Activated CD8-positive, alpha-beta T cell treated with anti-CD3 and anti-CD28 coated beads for 36 hours (primary cell): ENCODE results near the gene CTBP1. TPM values are rescaled to one million over a fixed set of nuclear protein-coding genes. Genes with fewer than 3 reads are reported as not detected.

Experiments
- ATAC-seq: fragments of 200-7000 bp; cut with Tn5 transposase; one replicate; pipeline ENCODE4 v1.10.0; 2021; ENCODE audit warnings: mild to moderate bottlenecking, moderate library complexity
- CTCF ChIA-PET: fragments of 350-600 bp; sonication (Branson Sonifier 250); formaldehyde crosslinking; loops from one replicate; lab custom pipeline; 2021; ENCODE audit warnings: antibody characterized with exemption; lab: Charles Lee
- POLR2A ChIA-PET: fragments of 350-600 bp; sonication (Branson Sonifier 250); formaldehyde crosslinking; loops from one replicate; lab custom pipeline; 2021; ENCODE audit warnings: antibody characterized with exemption; lab: Charles Lee
- DNase-seq: peaks from one replicate; pipeline ENCODE4 v3.0.0-alpha.2; 2020
- H3K27ac Mint-ChIP-seq: one replicate; pipeline ENCODE4 v1.8.0; 2021; ENCODE audit warnings: mild to moderate bottlenecking, mixed read lengths
- H3K27me3 Mint-ChIP-seq: one replicate; pipeline ENCODE4 v1.8.0; 2021; ENCODE audit warnings: mixed read lengths
- H3K36me3 Mint-ChIP-seq: one replicate; pipeline ENCODE4 v1.8.0; 2021; ENCODE audit warnings: low read depth, mixed read lengths
- H3K4me1 Mint-ChIP-seq: one replicate; pipeline ENCODE4 v1.8.0; 2021; ENCODE audit warnings: low read depth, mixed read lengths
- H3K4me3 Mint-ChIP-seq: one replicate; pipeline ENCODE4 v1.8.0; 2021; ENCODE audit warnings: mild to moderate bottlenecking, moderate library complexity, mixed read lengths
- H3K9me3 Mint-ChIP-seq: one replicate; pipeline ENCODE4 v1.8.0; 2021; ENCODE audit warnings: mixed read lengths
- intact Hi-C: fragments of 100-400 bp; cut with micrococcal nuclease; formaldehyde crosslinking; loops from one replicate; pipeline ENCODE4 v1.10.0; 2022
- total RNA-seq, 2 experiments: library from RNA; stranded (reverse); gene quantifications; one replicate each; pipeline ENCODE4 v1.2.3, GENCODE V29; 2021
- TF ChIP-seq, protein P1 (sequence below): fragments of 200-600 bp; IDR thresholded peaks from one replicate; pipeline ENCODE4 v1.8.0; 2022; ENCODE audit warnings: antibody characterized with exemption, mild to moderate bottlenecking

The CTBP1 gene
- total RNA-seq, 2 experiments from 2014 or later: 136 TPM

DNA sequence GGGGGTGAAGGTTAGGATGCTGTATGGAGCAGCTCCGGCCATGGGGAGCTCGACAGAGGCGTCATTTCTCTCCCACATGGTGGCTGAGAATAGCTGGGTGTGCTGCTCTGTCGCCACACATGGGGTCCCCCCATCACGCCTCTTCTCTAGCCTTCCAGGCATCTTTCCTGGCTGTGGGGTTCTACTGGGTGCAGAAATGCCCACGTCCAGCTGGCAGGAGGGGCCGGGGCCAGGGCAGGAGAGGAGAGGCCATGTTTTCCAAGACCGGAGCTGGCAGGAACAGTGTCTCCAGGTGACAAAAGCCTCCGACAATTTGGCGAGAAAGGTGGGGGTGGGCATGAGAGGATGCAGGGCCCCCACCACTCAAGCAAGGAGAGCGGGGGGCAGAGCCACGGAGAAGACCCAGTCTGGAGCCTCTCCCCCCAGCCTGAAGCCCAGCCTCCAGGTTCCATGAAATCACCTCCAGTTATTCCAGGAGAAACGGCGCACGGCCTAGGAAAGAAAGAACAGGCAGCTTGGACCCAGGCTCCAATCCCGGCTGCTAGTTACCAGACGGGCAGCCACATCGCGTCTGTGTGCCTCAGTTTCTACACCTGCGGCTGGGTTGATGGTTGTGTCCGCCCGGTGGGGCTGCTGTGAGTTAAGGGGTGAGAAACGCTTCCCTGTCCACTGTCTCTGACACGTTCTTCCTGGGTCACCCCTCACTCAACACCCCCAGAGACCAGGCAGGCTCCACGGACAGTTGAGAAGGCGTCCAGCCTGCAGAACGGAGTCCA lies 49.2 kb downstream of the CTBP1 start:
- peak; percentile 0 for DNase-seq
- POLR2A ChIA-PET: interaction anchor here (0.6 to 5.5 kb wide), 9 partner anchors 8 to 270 kb away, joined by 3 to 30 read pairs (median 3); partner anchors contain the start of gene CTBP1
- peak overlapping the region; percentile 96 for H3K27ac Mint-ChIP-seq

DNA sequence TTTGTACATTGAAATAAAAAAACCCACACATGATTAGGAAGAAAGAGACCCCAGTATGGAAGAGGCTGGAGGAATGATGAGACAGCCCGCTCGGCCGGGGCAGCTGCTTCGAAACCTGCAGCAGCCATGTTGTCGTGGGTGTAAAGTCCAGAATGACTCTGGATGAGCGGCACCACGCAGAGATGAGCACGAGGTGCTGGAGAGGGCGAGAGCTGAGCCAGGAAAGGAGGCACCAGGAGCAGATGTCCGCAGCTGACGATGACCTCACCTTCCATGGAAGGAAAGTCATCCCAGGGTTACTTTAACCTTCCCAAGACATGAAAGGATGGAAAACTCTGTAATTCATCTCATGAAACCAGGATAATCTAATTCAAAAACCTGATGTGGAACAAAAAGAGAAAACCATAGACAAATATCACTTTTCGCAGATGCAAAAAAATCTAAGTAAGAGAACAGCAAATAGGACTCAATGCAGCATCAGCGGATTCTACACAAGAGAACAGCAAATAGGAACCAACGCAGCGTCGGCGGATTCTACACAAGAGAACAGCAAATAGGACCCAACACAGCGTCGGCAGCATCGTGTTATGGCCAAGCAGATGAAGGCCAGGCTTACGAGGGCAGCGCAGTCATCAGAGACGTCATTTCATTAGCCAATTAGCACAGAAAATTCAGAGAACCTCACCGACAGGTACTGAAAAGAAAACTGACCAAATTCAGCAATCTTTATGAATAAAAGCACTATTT lies 50.7 kb downstream of the CTBP1 start:
- H3K27ac Mint-ChIP-seq: no peak overlapping the region
- H3K4me3 Mint-ChIP-seq: no peak overlapping the region
- intact Hi-C loops: no loop called here
- peaks cover 6% of the 10 kb centered on the region for H3K36me3 Mint-ChIP-seq
- no peaks in the 10 kb centered on the region for H3K27me3 Mint-ChIP-seq
- TF ChIP-seq, protein P1, sequence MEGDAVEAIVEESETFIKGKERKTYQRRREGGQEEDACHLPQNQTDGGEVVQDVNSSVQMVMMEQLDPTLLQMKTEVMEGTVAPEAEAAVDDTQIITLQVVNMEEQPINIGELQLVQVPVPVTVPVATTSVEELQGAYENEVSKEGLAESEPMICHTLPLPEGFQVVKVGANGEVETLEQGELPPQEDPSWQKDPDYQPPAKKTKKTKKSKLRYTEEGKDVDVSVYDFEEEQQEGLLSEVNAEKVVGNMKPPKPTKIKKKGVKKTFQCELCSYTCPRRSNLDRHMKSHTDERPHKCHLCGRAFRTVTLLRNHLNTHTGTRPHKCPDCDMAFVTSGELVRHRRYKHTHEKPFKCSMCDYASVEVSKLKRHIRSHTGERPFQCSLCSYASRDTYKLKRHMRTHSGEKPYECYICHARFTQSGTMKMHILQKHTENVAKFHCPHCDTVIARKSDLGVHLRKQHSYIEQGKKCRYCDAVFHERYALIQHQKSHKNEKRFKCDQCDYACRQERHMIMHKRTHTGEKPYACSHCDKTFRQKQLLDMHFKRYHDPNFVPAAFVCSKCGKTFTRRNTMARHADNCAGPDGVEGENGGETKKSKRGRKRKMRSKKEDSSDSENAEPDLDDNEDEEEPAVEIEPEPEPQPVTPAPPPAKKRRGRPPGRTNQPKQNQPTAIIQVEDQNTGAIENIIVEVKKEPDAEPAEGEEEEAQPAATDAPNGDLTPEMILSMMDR: no peak
- ATAC-seq (no peak), DNase-seq (no peak)
- no peaks in the 10 kb centered on the region for H3K9me3 Mint-ChIP-seq
- ChIA-PET POLR2A (interaction anchor here (0.6 to 1.1 kb wide), 2 partner anchors 10 kb away, joined by 3 read pairs; no protein-coding TSS in a partner anchor), CTCF (no interaction called here)
- H3K4me1 Mint-ChIP-seq: peaks cover 27% of the 10 kb centered on the region

More for the DNA sequence above, 49.2 kb downstream of the CTBP1 start:
- ATAC-seq: no peak
- intact Hi-C loops: loop anchor here (5.0 kb wide), 1 partner anchor 48 kb away; the partner anchor contains the start of gene CTBP1
- H3K4me1 Mint-ChIP-seq: peaks cover 42% of the 10 kb centered on the region
- no peaks in the 10 kb centered on the region for H3K9me3 Mint-ChIP-seq
- H3K27me3 Mint-ChIP-seq: no peaks in the 10 kb centered on the region
- peaks cover 6% of the 10 kb centered on the region for H3K36me3 Mint-ChIP-seq
- CTCF ChIA-PET: interaction anchor here (0.9 to 1.0 kb wide), 2 partner anchors 17 to 69 kb away, joined by 3 to 4 read pairs; no protein-coding TSS in a partner anchor
- TF ChIP-seq, protein P1: no peak
- peak overlapping the region; percentile 72 for H3K4me3 Mint-ChIP-seq

DNA sequence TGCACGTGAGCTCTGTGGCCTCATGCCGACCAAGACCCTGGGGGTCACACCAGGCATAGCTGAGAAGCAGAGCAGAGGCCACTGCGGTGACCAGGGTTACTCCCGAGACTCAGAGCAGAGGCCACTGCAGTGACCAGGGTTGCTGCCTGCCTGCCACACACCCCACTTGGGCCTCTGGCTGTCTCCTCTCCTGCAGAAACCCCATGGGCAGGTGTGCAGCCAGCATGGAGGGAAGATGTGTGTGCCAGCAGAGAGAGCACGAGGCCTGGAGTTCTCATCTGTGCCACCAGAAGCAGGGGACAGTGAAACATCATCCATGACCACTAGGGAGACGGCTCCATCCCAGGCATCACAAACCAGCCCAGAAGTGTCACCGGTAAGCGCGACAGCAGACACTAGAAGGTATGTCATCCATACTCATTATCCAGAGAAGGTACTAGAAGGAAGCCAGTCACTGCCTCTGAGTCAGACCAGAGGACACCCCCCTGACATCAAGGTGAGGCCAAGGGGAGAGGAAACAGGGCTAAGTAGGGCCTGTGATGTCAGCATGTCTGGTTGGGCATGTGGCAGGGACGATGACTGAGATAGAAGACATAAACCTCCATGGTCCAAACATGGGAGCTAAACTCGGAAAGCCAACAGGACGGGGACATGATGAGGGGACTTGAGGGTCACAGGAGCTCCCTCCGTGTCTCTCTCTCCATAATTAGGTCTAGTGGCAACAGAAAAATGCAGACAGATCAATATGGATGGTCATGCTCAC lies 52.3 kb downstream of the CTBP1 start:
- H3K27me3 Mint-ChIP-seq: no peaks in the 10 kb centered on the region
- no peak overlapping the region for H3K4me3 Mint-ChIP-seq
- ChIA-PET POLR2A (interaction anchor here (0.8 to 1.1 kb wide), 3 partner anchors 12 to 49 kb away, joined by 3 to 4 read pairs (median 3); no protein-coding TSS in a partner anchor), CTCF (interaction anchor here (1.1 kb wide), 2 partner anchors 29 to 68 kb away, joined by 3 to 5 read pairs; no protein-coding TSS in a partner anchor)
- peaks cover 13% of the 10 kb centered on the region for H3K4me1 Mint-ChIP-seq
- peaks cover 6% of the 10 kb centered on the region for H3K36me3 Mint-ChIP-seq
- no peaks in the 10 kb centered on the region for H3K9me3 Mint-ChIP-seq
- no peak overlapping the region for H3K27ac Mint-ChIP-seq
- intact Hi-C loops: no loop called here
- DNase-seq: no peak
- no peak for ATAC-seq
- TF ChIP-seq, protein P1: no peak

DNA sequence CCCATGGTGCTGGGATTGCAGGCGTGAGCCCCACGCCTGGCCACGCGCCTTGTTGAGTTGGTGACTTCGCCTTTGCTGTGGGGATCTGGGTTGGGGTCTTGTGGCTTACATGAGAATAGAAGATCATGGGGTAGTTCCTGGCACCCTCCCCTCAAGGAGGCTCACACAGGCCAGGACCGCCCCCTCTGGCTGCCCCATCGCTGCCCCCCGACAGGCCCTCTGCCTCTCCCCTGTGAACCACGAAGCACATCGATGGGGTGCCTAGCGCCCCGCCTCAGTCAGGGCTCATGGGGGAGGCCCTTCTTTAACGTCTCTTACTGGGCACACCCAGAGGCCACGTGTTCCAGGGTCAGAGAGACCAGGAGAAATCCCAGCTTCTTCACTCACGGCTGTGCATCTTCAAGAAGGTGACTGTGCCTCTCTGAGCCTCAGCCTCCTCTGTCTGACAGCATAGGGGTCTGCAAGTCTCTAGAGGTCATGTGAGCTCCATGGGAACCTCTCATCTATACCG lies 53.0 kb downstream of the CTBP1 start:
- intact Hi-C loops: no loop called here
- Mint-ChIP-seq H3K9me3 (peaks cover 2% of the 10 kb centered on the region), H3K4me3 (no peak overlapping the region), H3K27me3 (no peaks in the 10 kb centered on the region), H3K4me1 (peaks cover 9% of the 10 kb centered on the region), H3K27ac (no peak overlapping the region), H3K36me3 (peaks cover 6% of the 10 kb centered on the region)
- CTCF ChIA-PET: no interaction called here
- TF ChIP-seq, protein P1: no peak
- POLR2A ChIA-PET: no interaction called here
- no peak for ATAC-seq
- DNase-seq: no peak
